WI38 (cell line): ENCODE data around the gene MST1.

ENCODE experiments used
- H3K4me3 ChIP-seq: 2 replicates; pipeline ENCODE4 v1.5.1; 2011; ENCODE audit warnings: low read depth, mild to moderate bottlenecking, control low read depth, low read length
- TF ChIP-seq, protein P1 (sequence below): IDR thresholded peaks from 2 replicates; pipeline ENCODE4 v1.5.1; 2012; ENCODE audit warnings: low read depth, mild to moderate bottlenecking, control low read depth, low read length

Gene MST1

DNA sequence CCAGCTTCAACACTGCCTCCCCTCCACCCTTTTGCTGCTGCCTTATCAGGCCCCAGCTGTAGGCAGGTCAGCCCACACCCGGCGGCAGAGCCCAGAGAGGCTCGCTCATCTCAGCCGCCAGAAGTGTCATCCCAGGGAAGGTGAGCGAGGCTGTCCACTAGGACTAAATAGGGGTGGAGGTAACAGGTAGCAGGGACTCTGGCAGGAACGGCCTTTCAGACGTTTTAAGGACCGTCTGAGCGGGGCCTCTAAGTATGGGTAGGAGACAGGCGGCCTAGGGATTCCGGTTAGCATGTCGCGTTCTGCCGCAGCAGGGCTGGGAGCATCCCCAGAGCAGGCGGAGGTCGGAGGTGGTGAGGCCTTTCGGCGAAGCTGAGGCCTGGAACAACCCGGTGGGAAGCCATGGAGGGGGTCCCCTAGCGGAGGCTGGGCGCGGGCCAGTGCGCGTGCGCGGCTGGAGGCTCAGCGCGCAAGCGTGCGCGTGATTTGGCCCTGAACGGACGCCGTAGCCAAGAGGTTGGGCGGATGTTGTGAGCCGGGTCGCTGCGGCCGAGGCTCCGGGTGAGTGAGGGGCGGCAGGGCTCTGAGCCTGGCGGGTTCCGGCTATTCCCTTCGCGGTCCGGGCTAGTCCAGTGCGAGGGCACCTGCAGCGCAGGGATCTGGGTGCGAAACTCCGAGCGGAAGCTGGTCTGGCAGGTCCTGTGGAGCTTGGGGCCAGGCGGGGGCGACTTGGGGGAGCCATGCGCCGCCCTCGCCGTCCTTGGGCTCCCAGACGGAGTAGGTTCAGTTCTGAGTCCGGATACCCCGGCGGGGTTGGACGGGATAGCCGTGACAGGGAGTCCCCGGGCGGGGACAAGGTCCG, at the start of gene MST1, which contains the start of gene RNF123:
MST1 (minus strand) TSS at position 429 of the 862 bp plus-strand sequence. CDS start 783 bp downstream, outside the sequence.
RNF123 (plus strand) TSS at position 512 of the 862 bp plus-strand sequence. CDS start 1,609 bp downstream, outside the sequence.
- H3K4me3 ChIP-seq, result peak within 1 kb of the TSS; percentile 93
- TF ChIP-seq, protein P1, sequence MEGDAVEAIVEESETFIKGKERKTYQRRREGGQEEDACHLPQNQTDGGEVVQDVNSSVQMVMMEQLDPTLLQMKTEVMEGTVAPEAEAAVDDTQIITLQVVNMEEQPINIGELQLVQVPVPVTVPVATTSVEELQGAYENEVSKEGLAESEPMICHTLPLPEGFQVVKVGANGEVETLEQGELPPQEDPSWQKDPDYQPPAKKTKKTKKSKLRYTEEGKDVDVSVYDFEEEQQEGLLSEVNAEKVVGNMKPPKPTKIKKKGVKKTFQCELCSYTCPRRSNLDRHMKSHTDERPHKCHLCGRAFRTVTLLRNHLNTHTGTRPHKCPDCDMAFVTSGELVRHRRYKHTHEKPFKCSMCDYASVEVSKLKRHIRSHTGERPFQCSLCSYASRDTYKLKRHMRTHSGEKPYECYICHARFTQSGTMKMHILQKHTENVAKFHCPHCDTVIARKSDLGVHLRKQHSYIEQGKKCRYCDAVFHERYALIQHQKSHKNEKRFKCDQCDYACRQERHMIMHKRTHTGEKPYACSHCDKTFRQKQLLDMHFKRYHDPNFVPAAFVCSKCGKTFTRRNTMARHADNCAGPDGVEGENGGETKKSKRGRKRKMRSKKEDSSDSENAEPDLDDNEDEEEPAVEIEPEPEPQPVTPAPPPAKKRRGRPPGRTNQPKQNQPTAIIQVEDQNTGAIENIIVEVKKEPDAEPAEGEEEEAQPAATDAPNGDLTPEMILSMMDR, result peak; percentile 27; the same call in 1 of the 2 replicates

GRCh38 chr3:49738067-49738713, 48.9 kb upstream of the MST1 start:
- TF ChIP-seq, protein P1, result no peak
- no peak overlapping the region for H3K4me3 ChIP-seq

- no peak overlapping the region for H3K4me3 ChIP-seq
- TF ChIP-seq, protein P1, result no peak
Observed at GRCh38 chr3:49734752-49735151, 45.5 kb upstream of the MST1 start.

DNA sequence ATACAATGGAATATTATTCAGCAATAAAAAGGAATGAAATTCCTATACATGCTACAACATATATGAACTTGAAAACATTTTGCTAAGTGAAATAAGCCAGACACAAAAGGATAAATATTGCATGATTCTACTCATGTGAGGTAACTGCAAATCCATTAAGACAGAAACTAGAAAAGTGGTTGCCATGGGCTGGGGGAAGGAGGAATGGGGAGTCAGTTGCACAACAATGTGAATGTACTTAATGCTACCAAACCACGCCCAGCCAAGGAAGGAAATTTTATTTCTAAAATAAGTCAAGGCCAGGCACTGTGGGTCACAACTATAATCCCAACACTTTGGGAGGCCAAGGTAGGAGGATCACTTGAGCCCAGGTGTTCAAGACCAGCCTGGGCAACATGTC, 44.3 kb upstream of the MST1 start:
- no peak overlapping the region for H3K4me3 ChIP-seq
- TF ChIP-seq, protein P1, result no peak

DNA sequence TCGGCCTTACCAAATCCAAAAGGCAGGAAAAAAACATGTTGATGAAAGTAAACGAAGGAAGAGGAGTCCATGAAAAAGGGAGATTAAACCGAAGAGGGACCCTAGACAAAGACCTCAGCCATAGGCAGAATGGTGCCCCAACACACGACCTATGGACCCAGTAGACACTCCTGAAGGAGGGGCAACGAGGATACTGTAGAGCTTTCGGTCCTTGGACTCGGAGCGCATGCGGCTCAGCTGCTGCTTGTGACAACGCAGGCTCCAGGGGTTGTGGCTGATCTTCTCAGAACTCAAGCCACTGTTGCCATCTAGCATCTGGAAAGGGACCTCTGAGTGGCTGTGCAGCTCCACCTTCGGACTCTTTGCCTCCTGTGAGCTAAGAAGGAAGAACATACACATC, 43.3 kb upstream of the MST1 start:
- TF ChIP-seq, protein P1, result no peak
- H3K4me3 ChIP-seq, result no peak overlapping the region

DNA sequence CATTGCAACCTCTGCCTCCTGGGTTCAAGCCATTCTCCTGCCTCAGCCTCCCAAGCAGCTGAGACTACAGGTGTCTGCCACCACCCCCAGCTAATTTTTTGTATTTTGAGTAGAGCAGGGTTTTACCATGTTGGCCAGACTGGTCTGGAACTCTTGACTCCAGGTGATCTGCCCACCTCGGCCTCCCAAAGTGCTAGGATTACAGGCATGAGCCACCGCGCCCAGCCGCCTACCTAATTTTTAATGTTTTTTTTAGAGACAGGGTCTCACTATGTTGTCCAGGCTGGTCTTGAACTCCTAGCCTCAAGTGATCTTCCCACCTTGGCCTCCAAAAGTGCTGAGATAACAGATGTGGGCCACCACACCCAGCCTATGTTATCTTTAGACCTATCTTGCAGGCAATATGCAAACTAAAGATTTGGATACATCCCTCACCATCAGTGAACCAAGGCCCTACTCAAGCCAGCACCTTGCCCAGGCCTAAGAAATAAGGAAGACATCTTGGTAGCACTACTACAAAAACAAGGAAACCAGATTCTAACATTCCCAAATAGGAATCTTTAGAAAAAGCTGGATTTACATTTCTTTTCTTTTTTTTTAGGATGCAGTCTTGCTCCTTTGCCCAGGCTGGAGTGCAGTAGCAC, 40.8 kb upstream of the MST1 start:
- H3K4me3 ChIP-seq, result no peak overlapping the region
- TF ChIP-seq, protein P1, result no peak
